SK-N-SH treated with all-trans-retinoic acid at 6 μM for 48 hours (cell line): ENCODE data around the gene ZNF202.

ENCODE experiments used
- ATAC-seq: fragments of 200-7000 bp; cut with Tn5 transposase; 3 replicates; pipeline ENCODE4 v1.9.1; 2020; ENCODE audit warnings: mild to moderate bottlenecking, moderate library complexity
- ARNTL ChIP-seq: fragments of 450-650 bp; formaldehyde crosslinking; IDR thresholded peaks from 2 replicates; pipeline ENCODE4 v1.5.0; 2020; ENCODE audit warnings: low read depth, mild to moderate bottlenecking, moderate library complexity, borderline replicate concordance
- BACH2 ChIP-seq: fragments of 250-450 bp; sonication (Bioruptor Pico); IDR thresholded peaks from 2 replicates; pipeline ENCODE4 v1.9.0; 2021; ENCODE audit warnings: mild to moderate bottlenecking, borderline replicate concordance
- CSDC2 ChIP-seq: fragments of 250-450 bp; sonication (Bioruptor Pico); IDR thresholded peaks from 2 replicates; pipeline ENCODE4 v1.5.0; 2020; ENCODE audit warnings: mild to moderate bottlenecking, moderate library complexity
- ESRRG ChIP-seq: fragments of 250-450 bp; sonication (Bioruptor Pico); IDR thresholded peaks from 2 replicates; pipeline ENCODE4 v1.6.1; 2021; ENCODE audit warnings: mild to moderate bottlenecking
- GLIS3 ChIP-seq: fragments of 250-450 bp; sonication (Bioruptor Pico); IDR thresholded peaks from 2 replicates; pipeline ENCODE4 v1.5.0; 2020; ENCODE audit warnings: mild to moderate bottlenecking, moderate library complexity
- ISL1 ChIP-seq: fragments of 250-450 bp; sonication (Bioruptor Pico); IDR thresholded peaks from 2 replicates; pipeline ENCODE4 v2.1.2; 2022; ENCODE audit warnings: mild to moderate bottlenecking, moderate library complexity
- PPARA ChIP-seq: fragments of 250-450 bp; sonication (Bioruptor Pico); IDR thresholded peaks from 2 replicates; pipeline ENCODE4 v1.5.0; 2020; ENCODE audit warnings: mild to moderate bottlenecking, borderline replicate concordance
- RARB ChIP-seq: fragments of 250-450 bp; sonication (Bioruptor Pico); IDR thresholded peaks from 2 replicates; pipeline ENCODE4 v1.8.0; 2021; ENCODE audit warnings: mild to moderate bottlenecking, moderate library complexity
- TCF4 ChIP-seq: fragments of 250-450 bp; sonication (Bioruptor Pico); IDR thresholded peaks from 2 replicates; pipeline ENCODE4 v1.8.0; 2021; ENCODE audit warnings: mild to moderate bottlenecking, moderate library complexity, borderline replicate concordance
- TOX ChIP-seq: fragments of 250-450 bp; sonication (Bioruptor Pico); IDR thresholded peaks from 2 replicates; pipeline ENCODE4 v1.8.0; 2021; ENCODE audit warnings: mild to moderate bottlenecking, moderate library complexity, borderline replicate concordance
- ZC3H10 ChIP-seq: fragments of 250-450 bp; sonication (Bioruptor Pico); IDR thresholded peaks from 2 replicates; pipeline ENCODE4 v1.5.1; 2021; ENCODE audit warnings: mild to moderate bottlenecking, moderate library complexity
- ZFP3 ChIP-seq: fragments of 250-450 bp; sonication (Bioruptor Pico); IDR thresholded peaks from 2 replicates; pipeline ENCODE4 v1.5.0; 2020; ENCODE audit warnings: mild to moderate bottlenecking, moderate library complexity
- ZFP30 ChIP-seq: fragments of 450-650 bp; formaldehyde crosslinking; IDR thresholded peaks from 2 replicates; pipeline ENCODE4 v1.5.0; 2022; ENCODE audit warnings: mild to moderate bottlenecking, moderate library complexity
- ZNF565 ChIP-seq: fragments of 450-650 bp; formaldehyde crosslinking; conservative IDR thresholded peaks from 2 replicates; pipeline ENCODE4 v1.5.0; 2020; ENCODE audit warnings: low read depth, mild to moderate bottlenecking, moderate library complexity
- ZNF70 ChIP-seq: fragments of 450-650 bp; formaldehyde crosslinking; IDR thresholded peaks from 2 replicates; pipeline ENCODE4 v1.5.0; 2020; ENCODE audit warnings: mild to moderate bottlenecking, moderate library complexity
- ZNF8 ChIP-seq: fragments of 450-650 bp; formaldehyde crosslinking; IDR thresholded peaks from 2 replicates; pipeline ENCODE4 v1.5.0; 2020; ENCODE audit warnings: mild to moderate bottlenecking, moderate library complexity
- TF ChIP-seq, protein P1 (sequence below): fragments of 250-450 bp; sonication (Bioruptor Pico); IDR thresholded peaks from 2 replicates; pipeline ENCODE4 v1.5.0; 2020; ENCODE audit warnings: mild to moderate bottlenecking, moderate library complexity
- TF ChIP-seq, protein P2 (sequence below): fragments of 250-450 bp; sonication (Bioruptor Pico); IDR thresholded peaks from 2 replicates; pipeline ENCODE4 v1.5.1; 2021; ENCODE audit warnings: mild to moderate bottlenecking, moderate library complexity
- TF ChIP-seq, protein P3 (sequence below): fragments of 250-450 bp; sonication (Bioruptor Pico); IDR thresholded peaks from 2 replicates; pipeline ENCODE4 v1.8.0; 2020; ENCODE audit warnings: mild to moderate bottlenecking, moderate library complexity, borderline replicate concordance
- TF ChIP-seq, protein P4 (sequence below): fragments of 250-450 bp; sonication (Bioruptor Pico); IDR thresholded peaks from 2 replicates; pipeline ENCODE4 v1.8.0; 2021; ENCODE audit warnings: low read depth, mild to moderate bottlenecking, moderate library complexity, borderline replicate concordance
- TF ChIP-seq, protein P5 (sequence below): fragments of 250-450 bp; sonication (Bioruptor Pico); IDR thresholded peaks from 2 replicates; pipeline ENCODE4 v1.5.1; 2020; ENCODE audit warnings: low read depth, mild to moderate bottlenecking, moderate library complexity

The ZNF202 gene

DNA sequence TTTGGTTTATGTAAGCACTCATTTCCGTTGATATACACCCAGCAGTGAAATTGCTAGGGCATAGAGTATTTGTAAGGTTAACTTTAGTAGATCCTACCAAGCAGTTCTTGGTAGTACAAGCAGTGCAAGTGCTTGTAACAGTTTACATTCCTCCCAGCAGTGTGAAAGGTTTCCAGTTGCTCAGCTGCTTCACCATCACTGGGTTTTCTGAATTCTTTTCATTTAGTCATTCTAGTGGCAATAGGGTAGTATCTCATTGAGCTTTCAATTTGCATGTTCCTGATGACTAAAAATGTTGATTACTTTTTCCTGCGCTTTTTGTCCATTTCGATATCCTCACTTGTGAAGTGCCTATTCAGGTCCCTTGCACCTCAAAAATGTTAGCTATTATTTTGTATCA is 34.3 kb downstream of the ZNF202 start:
- no peak for ATAC-seq
- no peak for TF ChIP-seq CSDC2
- no peak for TF ChIP-seq TOX
- TF ChIP-seq TCF4 (CRISPR knock-in tag), result no peak
- TF ChIP-seq, protein P1, sequence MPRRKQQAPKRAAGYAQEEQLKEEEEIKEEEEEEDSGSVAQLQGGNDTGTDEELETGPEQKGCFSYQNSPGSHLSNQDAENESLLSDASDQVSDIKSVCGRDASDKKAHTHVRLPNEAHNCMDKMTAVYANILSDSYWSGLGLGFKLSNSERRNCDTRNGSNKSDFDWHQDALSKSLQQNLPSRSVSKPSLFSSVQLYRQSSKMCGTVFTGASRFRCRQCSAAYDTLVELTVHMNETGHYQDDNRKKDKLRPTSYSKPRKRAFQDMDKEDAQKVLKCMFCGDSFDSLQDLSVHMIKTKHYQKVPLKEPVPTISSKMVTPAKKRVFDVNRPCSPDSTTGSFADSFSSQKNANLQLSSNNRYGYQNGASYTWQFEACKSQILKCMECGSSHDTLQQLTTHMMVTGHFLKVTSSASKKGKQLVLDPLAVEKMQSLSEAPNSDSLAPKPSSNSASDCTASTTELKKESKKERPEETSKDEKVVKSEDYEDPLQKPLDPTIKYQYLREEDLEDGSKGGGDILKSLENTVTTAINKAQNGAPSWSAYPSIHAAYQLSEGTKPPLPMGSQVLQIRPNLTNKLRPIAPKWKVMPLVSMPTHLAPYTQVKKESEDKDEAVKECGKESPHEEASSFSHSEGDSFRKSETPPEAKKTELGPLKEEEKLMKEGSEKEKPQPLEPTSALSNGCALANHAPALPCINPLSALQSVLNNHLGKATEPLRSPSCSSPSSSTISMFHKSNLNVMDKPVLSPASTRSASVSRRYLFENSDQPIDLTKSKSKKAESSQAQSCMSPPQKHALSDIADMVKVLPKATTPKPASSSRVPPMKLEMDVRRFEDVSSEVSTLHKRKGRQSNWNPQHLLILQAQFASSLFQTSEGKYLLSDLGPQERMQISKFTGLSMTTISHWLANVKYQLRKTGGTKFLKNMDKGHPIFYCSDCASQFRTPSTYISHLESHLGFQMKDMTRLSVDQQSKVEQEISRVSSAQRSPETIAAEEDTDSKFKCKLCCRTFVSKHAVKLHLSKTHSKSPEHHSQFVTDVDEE (CRISPR knock-in tag), result no peak
- TF ChIP-seq, protein P2, sequence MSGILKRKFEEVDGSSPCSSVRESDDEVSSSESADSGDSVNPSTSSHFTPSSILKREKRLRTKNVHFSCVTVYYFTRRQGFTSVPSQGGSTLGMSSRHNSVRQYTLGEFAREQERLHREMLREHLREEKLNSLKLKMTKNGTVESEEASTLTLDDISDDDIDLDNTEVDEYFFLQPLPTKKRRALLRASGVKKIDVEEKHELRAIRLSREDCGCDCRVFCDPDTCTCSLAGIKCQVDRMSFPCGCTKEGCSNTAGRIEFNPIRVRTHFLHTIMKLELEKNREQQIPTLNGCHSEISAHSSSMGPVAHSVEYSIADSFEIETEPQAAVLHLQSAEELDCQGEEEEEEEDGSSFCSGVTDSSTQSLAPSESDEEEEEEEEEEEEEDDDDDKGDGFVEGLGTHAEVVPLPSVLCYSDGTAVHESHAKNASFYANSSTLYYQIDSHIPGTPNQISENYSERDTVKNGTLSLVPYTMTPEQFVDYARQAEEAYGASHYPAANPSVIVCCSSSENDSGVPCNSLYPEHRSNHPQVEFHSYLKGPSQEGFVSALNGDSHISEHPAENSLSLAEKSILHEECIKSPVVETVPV (CRISPR knock-in tag), result no peak
- no peak for TF ChIP-seq ISL1
- no peak for TF ChIP-seq ESRRG (CRISPR knock-in tag)
- TF ChIP-seq, protein P3, sequence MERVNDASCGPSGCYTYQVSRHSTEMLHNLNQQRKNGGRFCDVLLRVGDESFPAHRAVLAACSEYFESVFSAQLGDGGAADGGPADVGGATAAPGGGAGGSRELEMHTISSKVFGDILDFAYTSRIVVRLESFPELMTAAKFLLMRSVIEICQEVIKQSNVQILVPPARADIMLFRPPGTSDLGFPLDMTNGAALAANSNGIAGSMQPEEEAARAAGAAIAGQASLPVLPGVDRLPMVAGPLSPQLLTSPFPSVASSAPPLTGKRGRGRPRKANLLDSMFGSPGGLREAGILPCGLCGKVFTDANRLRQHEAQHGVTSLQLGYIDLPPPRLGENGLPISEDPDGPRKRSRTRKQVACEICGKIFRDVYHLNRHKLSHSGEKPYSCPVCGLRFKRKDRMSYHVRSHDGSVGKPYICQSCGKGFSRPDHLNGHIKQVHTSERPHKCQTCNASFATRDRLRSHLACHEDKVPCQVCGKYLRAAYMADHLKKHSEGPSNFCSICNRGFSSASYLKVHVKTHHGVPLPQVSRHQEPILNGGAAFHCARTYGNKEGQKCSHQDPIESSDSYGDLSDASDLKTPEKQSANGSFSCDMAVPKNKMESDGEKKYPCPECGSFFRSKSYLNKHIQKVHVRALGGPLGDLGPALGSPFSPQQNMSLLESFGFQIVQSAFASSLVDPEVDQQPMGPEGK (CRISPR knock-in tag), result no peak
- no peak for TF ChIP-seq ZNF70 (CRISPR knock-in tag)
- no peak for TF ChIP-seq ZFP3 (CRISPR knock-in tag)
- TF ChIP-seq PPARA (CRISPR knock-in tag), result no peak
- TF ChIP-seq, protein P4, sequence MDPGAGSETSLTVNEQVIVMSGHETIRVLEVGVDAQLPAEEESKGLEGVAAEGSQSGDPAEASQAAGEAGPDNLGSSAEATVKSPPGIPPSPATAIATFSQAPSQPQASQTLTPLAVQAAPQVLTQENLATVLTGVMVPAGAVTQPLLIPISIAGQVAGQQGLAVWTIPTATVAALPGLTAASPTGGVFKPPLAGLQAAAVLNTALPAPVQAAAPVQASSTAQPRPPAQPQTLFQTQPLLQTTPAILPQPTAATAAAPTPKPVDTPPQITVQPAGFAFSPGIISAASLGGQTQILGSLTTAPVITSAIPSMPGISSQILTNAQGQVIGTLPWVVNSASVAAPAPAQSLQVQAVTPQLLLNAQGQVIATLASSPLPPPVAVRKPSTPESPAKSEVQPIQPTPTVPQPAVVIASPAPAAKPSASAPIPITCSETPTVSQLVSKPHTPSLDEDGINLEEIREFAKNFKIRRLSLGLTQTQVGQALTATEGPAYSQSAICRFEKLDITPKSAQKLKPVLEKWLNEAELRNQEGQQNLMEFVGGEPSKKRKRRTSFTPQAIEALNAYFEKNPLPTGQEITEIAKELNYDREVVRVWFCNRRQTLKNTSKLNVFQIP (CRISPR knock-in tag), result no peak
- TF ChIP-seq BACH2 (CRISPR knock-in tag), result no peak
- TF ChIP-seq ZNF565 (CRISPR knock-in tag), result no peak
- TF ChIP-seq GLIS3, result no peak
- TF ChIP-seq ARNTL (CRISPR knock-in tag), result no peak
- no peak for TF ChIP-seq ZNF8 (CRISPR knock-in tag)
- TF ChIP-seq, protein P5, sequence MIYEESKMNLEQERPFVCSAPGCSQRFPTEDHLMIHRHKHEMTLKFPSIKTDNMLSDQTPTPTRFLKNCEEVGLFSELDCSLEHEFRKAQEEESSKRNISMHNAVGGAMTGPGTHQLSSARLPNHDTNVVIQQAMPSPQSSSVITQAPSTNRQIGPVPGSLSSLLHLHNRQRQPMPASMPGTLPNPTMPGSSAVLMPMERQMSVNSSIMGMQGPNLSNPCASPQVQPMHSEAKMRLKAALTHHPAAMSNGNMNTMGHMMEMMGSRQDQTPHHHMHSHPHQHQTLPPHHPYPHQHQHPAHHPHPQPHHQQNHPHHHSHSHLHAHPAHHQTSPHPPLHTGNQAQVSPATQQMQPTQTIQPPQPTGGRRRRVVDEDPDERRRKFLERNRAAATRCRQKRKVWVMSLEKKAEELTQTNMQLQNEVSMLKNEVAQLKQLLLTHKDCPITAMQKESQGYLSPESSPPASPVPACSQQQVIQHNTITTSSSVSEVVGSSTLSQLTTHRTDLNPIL (CRISPR knock-in tag), result no peak

DNA sequence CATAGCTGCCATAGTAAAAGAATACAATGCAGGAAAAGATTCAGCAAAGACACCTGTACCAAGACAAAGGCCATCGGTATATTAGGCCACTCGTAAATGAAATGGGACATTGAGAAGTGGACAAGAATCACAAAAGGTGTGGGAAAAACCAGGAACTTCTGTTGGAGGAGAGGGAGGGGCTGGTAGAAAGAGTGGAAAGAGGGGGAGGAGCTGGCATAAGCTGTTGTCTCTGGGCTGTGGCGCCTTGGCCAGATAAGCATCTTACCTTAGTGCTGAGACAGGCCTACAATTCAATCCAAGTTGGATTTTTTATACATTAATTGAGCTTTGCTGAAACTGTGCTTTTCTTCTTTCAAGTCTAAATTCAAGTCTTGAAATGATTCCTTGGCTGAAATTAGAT is 37.1 kb downstream of the ZNF202 start:
- no peak for ATAC-seq
- TF ChIP-seq GLIS3, result no peak
- TF ChIP-seq ZC3H10, result no peak
- no peak for TF ChIP-seq TCF4 (CRISPR knock-in tag)
- no peak for TF ChIP-seq ZNF565 (CRISPR knock-in tag)
- no peak for TF ChIP-seq RARB (CRISPR knock-in tag)
- no peak for TF ChIP-seq ISL1
- no peak for TF ChIP-seq TOX
- TF ChIP-seq, protein P5 (CRISPR knock-in tag), result no peak
- no peak for TF ChIP-seq ZFP30 (CRISPR knock-in tag)
- TF ChIP-seq ARNTL (CRISPR knock-in tag), result no peak
